HG03139 (cell line): ENCODE data around the gene RPS26.
"Not testable (repeated sequence)": the region's sequence is repeated elsewhere in the genome, so short reads cannot be mapped to it uniquely, and the experiment has no call there.

ENCODE experiments used
- ATAC-seq: cut with Tn5 transposase; IDR thresholded peaks from one replicate; pipeline ENCODE4 v1.9.1; 2021; ENCODE audit not compliant: unreplicated experiment

Gene RPS26

DNA sequence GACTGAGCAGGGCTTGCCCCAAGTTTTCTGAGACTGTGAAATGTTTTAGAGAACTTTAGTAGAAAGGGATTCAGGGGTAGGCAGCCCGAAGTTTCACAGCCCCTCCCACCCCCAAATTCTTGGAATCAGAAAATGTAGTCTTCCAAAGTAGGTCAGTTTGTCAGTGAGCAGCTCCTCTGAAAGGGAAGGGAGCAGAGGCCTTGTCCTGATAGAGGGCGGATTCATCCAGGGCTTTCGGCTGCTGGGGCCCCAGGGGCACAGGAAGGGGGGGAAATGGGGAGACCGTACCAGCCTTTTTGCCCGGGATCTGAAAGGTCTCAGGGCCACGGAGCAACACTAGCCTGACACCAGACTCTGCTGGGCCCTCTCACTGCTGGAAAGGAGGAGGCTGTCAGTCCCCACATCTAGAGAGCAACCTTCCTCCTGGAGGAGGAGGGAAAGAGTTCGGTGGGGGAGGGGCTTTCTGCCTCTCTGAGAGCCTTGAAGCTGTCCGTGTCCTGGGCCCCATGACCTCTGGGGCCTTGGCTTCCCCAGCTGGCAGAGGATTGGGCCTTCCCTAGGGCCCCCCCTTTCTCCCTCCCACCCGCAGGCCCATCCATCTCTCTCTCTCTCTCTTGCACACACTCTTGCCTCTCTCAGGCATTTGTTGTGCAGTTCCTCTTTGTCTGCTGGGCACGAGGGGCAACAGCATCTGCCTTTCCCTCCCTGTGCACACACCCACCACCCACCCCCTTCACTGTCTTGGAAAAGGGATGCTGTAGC is 21.1 kb upstream of the RPS26 start, which contains the start of gene IKZF4:
TSS of gene IKZF4 (plus strand) at position 621 of the 762 bp plus-strand sequence. CDS start 451 bp downstream, outside the sequence.
- no peak for ATAC-seq

GRCh38 chr12:56021889-56022497 is 19.7 kb upstream of the RPS26 start:
- ATAC-seq, result no peak

DNA sequence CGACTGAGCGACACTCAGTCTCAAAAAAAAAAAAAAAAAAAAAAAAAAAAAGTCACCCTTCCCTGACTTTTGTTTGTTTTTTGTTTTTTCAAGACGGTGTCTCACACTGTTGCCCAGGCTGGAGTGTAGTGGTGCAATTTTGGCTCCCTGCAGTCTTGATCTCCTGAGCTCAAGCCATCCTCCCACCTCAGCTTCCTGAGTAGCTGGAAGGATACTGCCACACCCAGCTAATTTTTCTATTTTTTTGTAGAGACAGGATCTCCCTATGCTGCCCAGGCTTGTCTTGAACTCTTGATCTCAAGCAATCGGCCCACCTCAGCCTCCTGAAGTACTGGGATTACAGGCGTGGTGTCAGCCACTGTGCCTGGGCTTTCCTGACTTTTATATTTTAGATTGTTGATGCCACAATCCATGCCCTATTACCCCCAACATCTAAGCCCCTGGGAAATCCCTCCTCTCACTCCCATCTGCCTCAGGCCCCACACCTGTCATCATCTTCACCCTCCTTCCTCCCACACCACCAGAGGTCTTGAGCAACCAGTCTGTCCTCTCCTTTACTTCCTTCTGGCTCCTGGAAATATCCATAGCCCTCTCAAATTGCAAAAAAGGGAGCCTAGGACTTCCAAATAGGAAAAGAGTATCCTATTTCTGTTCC is 13.1 kb upstream of the RPS26 start:
- no peak for ATAC-seq

- no peak for ATAC-seq
Observed at GRCh38 chr12:56029166-56029519, 12.6 kb upstream of the RPS26 start.

GRCh38 chr12:56029666-56030293 is 11.9 kb upstream of the RPS26 start:
- ATAC-seq, result no peak

DNA sequence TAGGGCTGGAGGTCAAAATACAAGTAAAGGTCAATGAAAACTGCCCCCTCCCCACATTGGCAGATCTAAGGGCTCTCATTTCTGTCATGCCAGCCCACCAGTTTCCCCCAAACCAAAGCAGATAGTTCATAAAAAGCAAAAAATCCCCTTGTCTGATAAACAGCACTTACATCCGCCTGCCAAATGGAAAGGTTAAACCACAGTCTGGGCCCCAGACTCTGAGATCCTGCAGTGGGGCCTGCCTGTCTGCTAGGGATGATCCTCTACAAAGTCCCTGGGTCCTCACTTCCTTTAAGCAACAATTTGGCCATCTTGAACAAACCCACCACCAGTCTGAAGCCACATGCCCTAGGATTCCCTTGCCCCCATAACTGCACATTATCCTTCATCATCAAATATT is 9.7 kb upstream of the RPS26 start:
- no peak for ATAC-seq

DNA sequence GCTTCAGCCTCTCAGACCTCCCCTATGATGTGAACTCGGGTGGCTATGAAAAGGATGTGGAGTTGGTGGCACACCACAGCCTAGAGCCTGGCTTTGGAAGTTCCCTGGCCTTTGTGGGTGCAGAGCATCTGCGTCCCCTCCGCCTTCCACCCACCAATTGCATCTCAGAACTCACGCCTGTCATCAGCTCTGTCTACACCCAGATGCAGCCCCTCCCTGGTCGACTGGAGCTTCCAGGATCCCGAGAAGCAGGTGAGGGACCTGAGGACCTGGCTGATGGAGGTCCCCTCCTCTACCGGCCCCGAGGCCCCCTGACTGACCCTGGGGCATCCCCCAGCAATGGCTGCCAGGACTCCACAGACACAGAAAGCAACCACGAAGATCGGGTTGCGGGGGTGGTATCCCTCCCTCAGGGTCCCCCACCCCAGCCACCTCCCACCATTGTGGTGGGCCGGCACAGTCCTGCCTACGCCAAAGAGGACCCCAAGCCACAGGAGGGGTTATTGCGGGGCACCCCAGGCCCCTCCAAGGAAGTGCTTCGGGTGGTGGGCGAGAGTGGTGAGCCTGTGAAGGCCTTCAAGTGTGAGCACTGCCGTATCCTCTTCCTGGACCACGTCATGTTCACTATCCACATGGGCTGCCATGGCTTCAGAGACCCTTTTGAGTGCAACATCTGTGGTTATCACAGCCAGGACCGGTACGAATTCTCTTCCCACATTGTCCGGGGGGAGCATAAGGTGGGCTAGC is 7.0 kb upstream of the RPS26 start:
- no peak for ATAC-seq

DNA sequence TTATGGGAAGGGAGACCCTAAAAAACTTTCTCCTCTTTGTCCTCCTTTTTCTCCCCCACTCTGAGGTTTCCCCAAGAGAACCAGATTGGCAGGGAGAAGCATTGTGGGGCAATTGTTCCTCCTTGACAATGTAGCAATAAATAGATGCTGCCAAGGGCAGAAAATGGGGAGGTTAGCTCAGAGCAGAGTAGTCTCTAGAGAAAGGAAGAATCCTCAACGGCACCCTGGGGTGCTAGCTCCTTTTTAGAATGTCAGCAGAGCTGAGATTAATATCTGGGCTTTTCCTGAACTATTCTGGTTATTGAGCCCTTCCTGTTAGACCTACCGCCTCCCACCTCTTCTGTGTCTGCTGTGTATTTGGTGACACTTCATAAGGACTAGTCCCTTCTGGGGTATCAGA is 4.6 kb upstream of the RPS26 start:
- no peak for ATAC-seq

DNA sequence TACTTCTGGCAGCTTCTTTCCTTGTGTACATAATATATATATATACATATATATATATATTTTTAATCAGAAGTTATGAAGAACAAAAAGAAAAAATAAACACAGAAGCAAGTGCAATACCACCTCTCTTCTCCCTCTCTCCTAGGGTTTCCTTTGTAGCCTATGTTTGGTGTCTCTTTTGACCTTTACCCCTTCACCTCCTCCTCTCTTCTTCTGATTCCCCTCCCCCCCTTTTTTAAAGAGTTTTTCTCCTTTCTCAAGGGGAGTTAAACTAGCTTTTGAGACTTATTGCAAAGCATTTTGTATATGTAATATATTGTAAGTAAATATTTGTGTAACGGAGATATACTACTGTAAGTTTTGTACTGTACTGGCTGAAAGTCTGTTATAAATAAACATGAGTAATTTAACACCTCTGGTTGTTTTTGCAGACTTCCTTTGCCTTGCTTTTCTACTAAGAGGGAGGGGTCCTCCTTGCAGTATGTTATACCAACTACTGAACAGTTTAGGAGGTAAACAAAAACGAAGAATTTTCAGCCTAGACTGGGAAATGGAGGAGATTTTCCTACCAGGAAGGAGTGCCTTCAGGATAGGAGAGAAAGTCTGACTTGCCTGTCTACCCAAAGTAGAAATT is 3.6 kb upstream of the RPS26 start:
- ATAC-seq, result no peak

DNA sequence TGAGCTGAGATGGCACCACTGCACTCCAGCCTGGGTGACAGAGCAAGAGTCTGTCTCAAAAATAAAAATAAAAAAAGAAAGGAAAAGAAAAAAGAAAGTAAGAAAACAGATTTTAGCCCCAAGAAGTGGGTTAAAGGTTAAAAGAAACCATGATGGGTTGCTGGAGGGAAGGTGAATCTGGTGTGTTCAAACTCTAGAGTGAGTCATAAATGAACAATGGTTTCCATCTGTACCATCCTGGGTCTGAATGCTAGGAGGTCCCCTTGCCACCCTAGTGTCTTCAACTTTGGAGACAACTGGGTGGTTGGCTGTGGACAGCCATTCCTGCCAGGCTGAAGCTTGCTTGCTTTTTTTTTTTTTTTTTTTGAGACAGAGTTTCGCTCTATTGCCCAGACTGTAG is 1.6 kb upstream of the RPS26 start:
- no peak for ATAC-seq

DNA sequence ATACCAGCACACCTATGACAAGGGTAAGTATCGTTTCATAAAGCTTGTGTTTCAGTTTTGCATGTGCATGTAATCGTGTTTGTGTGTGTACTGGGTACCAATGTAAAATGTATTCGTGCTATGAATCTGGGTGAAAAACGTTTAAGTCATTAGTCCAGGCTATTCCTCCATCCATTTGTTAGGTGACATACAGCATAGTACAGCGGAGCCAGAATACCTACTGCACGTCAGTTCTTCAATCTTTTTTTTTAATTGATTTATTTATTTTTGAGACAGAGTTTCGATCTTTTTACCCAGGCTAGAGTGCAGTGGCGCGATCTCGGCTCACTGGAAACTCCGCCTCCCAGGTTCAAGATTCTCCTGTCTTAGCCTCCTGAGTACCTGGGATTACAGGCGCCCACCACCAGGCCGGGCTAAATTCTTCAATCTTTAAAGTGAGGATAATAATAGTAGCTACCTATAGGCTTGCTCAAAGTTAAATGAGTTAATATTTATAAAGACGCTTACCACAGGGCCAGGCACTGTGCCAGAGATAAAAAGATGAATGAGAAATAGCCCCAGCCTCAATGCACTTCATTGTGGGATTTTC is 661 bp upstream of the RPS26 start:
- no peak for ATAC-seq

- not testable (repeated sequence) for ATAC-seq
Observed at GRCh38 chr12:56042430-56042813, 704 bp downstream of the RPS26 start.

- no peak for ATAC-seq
Observed at GRCh38 chr12:56042843-56043242, 1.1 kb downstream of the RPS26 start.

DNA sequence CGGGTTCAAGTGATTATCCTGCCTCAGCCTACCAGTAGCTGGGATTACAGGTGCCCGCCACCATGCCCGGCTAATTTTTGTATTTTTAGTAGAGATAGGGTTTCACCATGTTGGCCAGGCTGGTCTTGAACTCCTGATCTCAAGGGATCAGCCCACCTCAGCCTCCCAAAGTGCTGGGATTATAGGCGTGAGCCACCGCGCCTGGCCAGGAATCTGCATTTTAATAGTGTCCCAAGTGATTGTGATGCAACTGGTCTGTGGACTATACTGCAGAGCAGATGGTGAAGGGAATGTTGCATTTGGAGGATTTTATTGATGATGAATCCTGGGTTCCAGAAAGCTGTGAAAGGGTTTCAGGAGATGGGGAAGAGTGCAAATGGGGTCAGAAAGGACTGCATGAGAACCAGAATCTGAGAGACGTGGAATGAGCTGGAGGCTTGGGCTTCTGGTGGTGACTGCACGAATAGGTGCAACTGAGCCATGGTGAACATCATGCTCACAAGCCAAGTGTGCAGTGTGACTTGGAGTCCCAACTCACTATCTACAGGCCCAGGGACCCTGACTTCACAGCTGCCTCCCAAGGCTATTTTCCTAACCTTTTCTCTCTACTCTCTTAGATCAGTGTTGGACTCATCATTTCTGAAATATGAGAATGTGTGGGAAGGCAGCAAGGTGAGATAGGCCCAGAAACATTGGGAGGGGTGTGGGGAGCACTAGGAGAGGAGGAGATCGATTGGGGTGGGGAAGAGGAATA is 4.5 kb downstream of the RPS26 start:
- no peak for ATAC-seq

GRCh38 chr12:56053407-56053893 is 11.7 kb downstream of the RPS26 start:
- no peak for ATAC-seq

GRCh38 chr12:56059964-56060363 is 18.2 kb downstream of the RPS26 start:
- ATAC-seq, result not testable (repeated sequence)

DNA sequence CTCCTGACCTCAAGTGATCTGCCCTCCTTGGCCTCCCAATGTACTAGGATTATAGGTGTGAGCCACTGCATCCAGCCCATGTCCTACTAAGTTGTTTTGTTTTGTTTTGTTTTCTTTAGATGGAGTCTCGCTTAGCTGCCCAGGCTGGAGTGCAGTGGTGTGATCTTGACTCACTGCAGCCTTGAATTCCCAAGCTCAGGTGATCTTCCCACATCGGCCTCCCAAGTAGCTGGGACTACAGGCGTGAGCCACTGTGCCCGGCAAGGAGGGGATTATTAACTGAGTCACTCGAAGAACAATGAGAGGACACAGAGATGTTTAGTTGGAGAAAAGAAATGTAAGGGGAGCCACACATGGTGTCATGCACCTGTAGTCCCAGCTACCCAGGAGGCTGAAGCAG is 20.3 kb downstream of the RPS26 start:
- no peak for ATAC-seq

DNA sequence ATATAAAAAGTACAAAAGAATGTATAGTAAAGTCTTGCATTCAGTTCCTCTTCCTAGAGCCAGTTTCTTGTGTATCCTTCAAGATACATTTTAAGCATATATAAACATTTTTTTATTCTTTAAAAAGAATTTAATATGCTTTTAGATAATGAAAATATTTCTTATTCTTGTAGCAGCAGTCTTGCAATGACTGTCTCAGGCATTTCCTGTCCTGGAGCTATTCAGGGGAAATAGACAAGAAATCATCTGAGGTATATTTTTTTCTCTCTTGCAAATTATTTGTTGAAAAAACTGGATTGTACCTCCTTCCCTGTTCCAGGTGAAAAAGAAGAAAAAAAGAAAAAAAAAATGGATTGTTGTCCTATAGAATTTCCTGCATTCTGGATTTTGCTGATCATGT is 21.3 kb downstream of the RPS26 start:
- ATAC-seq, result no peak

DNA sequence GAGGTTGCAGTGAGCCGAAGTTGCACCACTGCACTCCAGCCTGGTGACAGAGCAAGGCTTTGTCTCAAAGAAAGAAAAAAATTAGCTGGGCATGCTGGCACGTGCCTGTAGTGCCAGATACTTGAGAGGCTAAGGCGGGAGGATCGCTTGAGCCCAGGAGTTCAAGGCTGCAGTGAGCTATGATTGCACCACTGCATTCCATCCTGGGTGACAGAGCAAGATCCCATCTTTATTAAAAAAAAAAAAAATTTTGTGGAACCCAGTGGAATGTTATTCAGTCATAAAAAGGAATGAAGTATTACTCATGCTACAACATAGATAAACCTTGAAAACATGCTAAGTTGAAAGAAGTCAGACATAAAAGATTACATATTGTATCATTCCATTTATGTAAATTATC is 29.9 kb downstream of the RPS26 start:
- ATAC-seq, result no peak
